ENCODE measurements around the gene LRP1.

The LRP1 gene

GRCh38 chr12:57141249-57141648 lies 13.0 kb downstream of the LRP1 start:
- no peak overlapping the region for H3K4me3 ChIP-seq (ENCODE audit: low read depth, low read length)
- TF ChIP-seq CTCF (IDR thresholded peaks at IDR 0.05; ENCODE audit: borderline replicate concordance, insufficient read depth, low read depth, low read length): no peak

GRCh38 chr12:57142121-57142520 lies 13.8 kb downstream of the LRP1 start:
- TF ChIP-seq CTCF (IDR thresholded peaks at IDR 0.05; ENCODE audit: borderline replicate concordance, insufficient read depth, low read depth, low read length): no peak
- H3K4me3 ChIP-seq (ENCODE audit: low read depth, low read length): no peak overlapping the region

- TF ChIP-seq CTCF (IDR thresholded peaks at IDR 0.05; ENCODE audit: borderline replicate concordance, insufficient read depth, low read depth, low read length): no peak
- no peak overlapping the region for H3K4me3 ChIP-seq (ENCODE audit: low read depth, low read length)
These were observed 14.4 kb downstream of the LRP1 start for GRCh38 chr12:57142727-57143126.

- TF ChIP-seq CTCF (IDR thresholded peaks at IDR 0.05; ENCODE audit: borderline replicate concordance, insufficient read depth, low read depth, low read length): no peak
These were observed 15.2 kb downstream of the LRP1 start for GRCh38 chr12:57143454-57143853.

GRCh38 chr12:57145460-57146059 lies 17.3 kb downstream of the LRP1 start:
- TF ChIP-seq CTCF (IDR thresholded peaks at IDR 0.05; ENCODE audit: borderline replicate concordance, insufficient read depth, low read depth, low read length): no peak

More at GRCh38 chr12:57143454-57143853, 15.2 kb downstream of the LRP1 start:
- no peak overlapping the region for H3K4me3 ChIP-seq (ENCODE audit: low read depth, low read length)

GRCh38 chr12:57146092-57146491 lies 17.8 kb downstream of the LRP1 start:
- TF ChIP-seq CTCF (IDR thresholded peaks at IDR 0.05; ENCODE audit: borderline replicate concordance, insufficient read depth, low read depth, low read length): no peak
- H3K4me3 ChIP-seq (ENCODE audit: low read depth, low read length): no peak overlapping the region

More at GRCh38 chr12:57145460-57146059, 17.3 kb downstream of the LRP1 start:
- H3K4me3 ChIP-seq (ENCODE audit: low read depth, low read length): no peak overlapping the region

Data from GM12875 (cell line).